KOPT-K1 (cell line): ENCODE results near the gene CABYR.

Experiments used
- H3K27ac ChIP-seq: fragments of 200-600 bp; sonication (generic); 2 replicates; pipeline ENCODE4 v1.5.1; 2016; ENCODE audit warnings: antibody characterized with exemption, mild to moderate bottlenecking, low read depth, low read length; ENCODE audit not compliant: poor library complexity, severe bottlenecking
- H3K36me3 ChIP-seq: fragments of 200-600 bp; sonication (generic); 2 replicates; pipeline ENCODE4 v1.5.1; 2017; ENCODE audit warnings: antibody characterized with exemption, mild to moderate bottlenecking, low read length, moderate library complexity; ENCODE audit not compliant: insufficient read depth
- H3K9me3 ChIP-seq: fragments of 200-600 bp; sonication (generic); 2 replicates; pipeline ENCODE4 v1.5.1; 2017; ENCODE audit warnings: antibody characterized with exemption, low read length, mild to moderate bottlenecking; ENCODE audit not compliant: insufficient read depth, poor library complexity, severe bottlenecking

The CABYR gene

DNA sequence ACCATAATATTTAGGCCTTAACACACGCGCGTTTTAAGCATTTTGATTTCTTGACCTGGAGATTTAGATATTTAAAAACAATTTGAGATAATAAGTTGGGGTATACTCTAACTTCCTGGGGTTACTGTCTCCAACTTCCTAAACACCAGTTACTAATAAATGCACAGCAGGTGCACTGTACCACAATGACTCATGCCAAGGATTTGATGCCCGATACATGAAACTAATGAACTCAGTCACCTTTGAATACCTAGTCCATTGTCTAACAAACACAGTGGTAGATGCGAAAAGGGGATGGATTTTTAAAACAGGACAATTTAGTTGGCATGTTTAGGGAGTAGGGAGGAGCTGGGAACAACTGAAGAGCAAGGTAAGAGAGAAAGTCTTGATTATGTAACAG lies 21.2 kb downstream of the CABYR start:
- no peaks in the 10 kb centered on the region for H3K36me3 ChIP-seq

DNA sequence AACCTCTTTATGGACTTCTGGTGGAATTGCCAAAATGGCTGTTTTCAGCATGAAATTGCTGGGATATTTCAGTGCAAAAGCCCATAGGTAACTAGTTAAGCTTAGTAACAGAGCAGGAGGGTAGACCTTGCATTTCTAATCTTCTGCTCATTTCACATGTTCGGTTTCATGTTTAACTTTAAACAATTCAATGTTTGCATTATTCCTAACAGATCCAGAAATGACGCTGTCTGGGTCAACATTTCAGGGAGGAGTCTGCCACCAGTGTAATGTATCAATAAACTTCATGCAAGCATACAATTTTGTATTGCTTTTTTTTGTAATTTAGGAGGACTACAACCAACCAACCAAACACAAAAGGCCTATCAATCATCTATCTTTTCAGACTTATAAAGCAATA lies 22.4 kb downstream of the CABYR start:
- H3K9me3 ChIP-seq = no peaks in the 10 kb centered on the region
- H3K27ac ChIP-seq = no peak overlapping the region
- no peaks in the 10 kb centered on the region for H3K36me3 ChIP-seq

More for the DNA sequence above, 21.2 kb downstream of the CABYR start:
- H3K9me3 ChIP-seq = no peaks in the 10 kb centered on the region
- no peak overlapping the region for H3K27ac ChIP-seq

DNA sequence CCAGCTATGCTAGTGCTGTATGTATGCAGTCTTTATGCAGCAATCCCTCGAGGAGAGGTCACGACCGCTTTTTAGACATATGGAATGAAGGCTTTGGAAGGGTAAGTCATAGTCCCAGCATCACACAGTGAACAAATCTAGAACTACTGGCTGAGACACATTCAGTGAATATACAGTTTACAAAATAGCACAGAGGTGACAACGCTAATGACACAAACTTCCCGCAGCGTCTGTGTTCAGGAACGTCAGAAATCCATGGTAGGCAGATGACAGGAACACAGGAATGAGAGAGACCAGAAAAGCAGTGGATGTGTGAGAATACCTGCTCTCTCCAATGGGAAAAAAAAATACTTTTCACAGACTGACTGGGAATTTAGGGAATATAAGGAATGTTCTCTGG lies 29.6 kb downstream of the CABYR start:
- H3K27ac ChIP-seq = no peak overlapping the region
- no peaks in the 10 kb centered on the region for H3K36me3 ChIP-seq
- no peaks in the 10 kb centered on the region for H3K9me3 ChIP-seq

DNA sequence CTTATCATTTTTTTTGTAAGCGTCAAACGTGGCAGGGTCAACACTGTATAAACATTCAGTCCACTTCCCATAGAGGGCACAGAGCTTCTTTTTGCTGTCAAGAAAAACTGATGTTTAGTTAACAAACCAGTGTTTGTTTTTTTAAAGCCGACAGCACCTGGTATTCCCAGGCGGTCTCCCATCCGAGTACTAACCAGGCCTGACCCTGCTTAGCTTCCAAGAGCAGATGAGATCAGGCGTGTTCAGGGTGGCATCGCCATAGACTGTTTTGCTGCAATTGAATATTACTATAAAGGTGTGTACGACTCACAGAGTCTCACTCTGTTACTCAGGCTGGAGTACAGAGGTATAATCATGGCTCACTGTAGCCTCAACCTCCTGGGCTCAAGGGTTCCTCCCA lies 31.5 kb downstream of the CABYR start:
- no peak overlapping the region for H3K27ac ChIP-seq
- H3K9me3 ChIP-seq = no peaks in the 10 kb centered on the region
- H3K36me3 ChIP-seq = no peaks in the 10 kb centered on the region

DNA sequence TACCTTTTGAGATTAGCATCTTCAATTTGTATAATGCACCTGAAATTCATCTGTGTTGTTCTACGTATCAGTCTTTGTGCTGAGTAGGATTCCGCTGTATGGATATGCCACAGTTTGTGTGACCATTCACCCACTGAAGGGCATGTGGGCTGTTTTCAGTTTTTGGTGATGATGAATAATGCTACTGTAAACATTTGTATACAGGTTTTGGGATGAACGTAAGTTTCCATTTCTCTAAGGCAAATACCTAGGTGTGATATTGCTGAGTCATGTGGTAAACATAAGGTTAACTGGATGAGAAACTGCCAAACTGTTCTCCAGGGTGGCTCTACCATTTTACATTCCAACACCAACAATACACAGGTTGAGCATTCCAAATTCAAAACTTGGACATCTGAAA lies 35.1 kb downstream of the CABYR start:
- Histone ChIP-seq H3K9me3 (no peaks in the 10 kb centered on the region), H3K36me3 (no peaks in the 10 kb centered on the region), H3K27ac (no peak overlapping the region)

DNA sequence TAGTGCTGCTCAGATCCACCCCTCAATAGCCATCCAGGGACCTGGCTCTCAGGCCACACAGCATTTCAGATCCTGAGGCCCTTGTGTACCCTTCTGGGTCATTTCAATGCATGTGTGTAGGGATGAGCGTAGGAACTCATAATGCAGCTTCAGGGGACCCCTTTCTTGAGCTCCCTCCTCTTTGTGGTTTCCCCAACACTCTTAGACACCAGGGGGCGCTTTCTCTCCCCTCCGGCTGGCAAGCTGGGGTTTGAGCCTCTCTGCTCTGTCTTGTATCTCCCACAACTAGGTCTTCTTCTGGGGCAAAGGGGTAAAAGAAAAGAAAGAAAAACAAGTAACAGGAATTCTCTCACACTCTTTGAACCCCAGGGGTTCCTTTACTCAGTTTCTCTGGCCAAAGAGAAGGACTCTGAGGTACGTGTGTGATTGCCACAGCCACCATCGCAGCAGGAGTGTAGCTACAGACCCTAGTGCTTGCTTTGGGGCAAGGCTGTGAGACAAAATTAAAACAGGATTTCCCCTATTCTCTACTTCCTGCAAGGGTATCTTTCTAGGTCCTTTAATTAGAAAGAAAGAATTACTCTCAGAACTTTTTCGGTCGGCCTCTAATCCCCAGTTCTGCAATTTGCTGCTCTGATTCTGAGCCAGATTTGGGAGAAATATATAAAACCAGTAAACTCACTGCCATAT lies 38.0 kb downstream of the CABYR start:
- no peaks in the 10 kb centered on the region for H3K36me3 ChIP-seq
- no peak overlapping the region for H3K27ac ChIP-seq
- no peaks in the 10 kb centered on the region for H3K9me3 ChIP-seq

DNA sequence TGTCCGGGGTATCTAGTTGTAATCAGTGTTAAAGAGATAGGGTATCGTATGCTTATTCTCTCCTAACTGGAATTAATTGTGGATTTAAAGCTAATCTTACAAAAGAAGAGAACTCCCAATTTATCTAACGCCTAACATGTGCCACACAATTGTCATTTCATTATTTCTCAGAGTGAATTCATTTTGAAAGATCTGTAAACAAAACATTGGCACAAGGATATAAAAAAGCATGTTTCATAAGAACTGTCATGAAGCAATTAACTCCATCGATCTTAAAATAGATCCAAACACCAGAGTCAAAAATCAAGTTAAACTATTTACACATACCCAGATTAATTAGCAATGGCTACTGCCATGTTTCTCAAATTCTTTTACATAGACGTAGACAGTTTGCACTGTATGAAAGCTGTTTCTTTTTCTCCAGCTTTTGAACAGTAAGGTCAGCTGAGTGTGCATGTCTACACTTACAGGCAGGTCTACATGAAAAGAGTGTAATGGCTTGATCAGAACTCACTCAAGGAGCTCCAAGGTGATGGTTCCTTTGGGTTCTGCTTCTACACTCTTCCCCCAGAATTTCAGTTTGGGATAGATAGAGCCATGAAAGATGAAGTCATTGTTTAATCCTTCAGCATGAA lies 38.8 kb downstream of the CABYR start:
- Histone ChIP-seq H3K36me3 (no peaks in the 10 kb centered on the region), H3K27ac (no peak overlapping the region), H3K9me3 (no peaks in the 10 kb centered on the region)

DNA sequence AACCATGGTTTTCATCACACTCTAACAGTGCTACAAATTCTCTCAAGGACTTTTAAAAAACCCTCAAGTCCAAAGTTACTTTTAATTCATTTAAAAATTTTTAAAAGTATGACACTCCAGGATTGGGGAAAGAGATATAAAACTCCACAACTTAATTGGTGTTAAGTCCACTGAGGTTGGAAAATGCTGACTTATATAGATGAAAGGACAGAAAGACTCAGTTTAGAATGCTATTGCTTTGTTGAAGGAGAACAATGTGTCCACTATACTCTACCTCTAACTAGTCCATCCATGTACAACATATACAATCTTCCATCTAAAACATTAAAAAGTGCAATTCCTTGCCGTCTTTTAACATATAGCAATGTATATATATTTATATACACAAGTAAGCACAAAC lies 41.2 kb downstream of the CABYR start:
- Histone ChIP-seq H3K36me3 (no peaks in the 10 kb centered on the region), H3K9me3 (no peaks in the 10 kb centered on the region), H3K27ac (no peak overlapping the region)

DNA sequence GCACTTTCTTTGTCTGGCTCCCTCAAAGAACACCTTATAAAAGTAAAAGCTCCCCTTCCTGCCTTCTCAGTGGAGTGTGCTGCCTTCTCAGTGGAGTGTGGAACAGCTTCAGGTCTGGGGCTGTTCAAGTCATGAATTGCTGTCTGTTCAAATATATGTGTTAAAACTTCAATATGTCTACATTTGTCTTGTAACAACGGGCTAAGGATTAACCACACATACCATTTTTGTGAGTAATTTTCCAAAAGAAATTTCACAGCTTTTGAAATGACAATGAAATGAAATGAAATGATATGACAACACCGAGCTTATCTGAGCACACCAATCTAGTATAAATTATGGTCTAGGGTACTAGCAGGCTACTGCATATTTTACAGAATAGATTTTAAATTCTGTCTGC lies 42.9 kb downstream of the CABYR start:
- H3K9me3 ChIP-seq = no peaks in the 10 kb centered on the region
- no peak overlapping the region for H3K27ac ChIP-seq
- no peaks in the 10 kb centered on the region for H3K36me3 ChIP-seq

DNA sequence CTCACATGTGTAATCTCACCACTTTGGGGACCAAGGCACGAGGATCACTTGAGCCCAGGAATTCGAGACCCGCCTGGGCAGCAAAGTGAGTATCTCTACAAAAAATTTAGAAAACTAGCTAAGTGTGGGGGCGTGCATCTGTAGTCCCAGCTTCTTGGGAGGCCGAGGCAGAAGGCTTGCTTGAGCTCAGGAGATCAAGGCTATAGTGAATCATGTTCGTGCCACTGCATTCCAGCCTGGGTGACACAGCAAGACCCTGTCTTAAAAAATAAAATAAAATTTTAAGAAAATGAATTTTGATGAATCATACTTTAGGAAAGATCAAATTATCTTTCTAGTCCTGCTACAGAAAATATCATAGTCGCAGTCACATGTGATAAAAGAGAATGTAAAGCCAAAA lies 46.9 kb downstream of the CABYR start:
- Histone ChIP-seq H3K9me3 (no peaks in the 10 kb centered on the region), H3K36me3 (no peaks in the 10 kb centered on the region), H3K27ac (no peak overlapping the region)

DNA sequence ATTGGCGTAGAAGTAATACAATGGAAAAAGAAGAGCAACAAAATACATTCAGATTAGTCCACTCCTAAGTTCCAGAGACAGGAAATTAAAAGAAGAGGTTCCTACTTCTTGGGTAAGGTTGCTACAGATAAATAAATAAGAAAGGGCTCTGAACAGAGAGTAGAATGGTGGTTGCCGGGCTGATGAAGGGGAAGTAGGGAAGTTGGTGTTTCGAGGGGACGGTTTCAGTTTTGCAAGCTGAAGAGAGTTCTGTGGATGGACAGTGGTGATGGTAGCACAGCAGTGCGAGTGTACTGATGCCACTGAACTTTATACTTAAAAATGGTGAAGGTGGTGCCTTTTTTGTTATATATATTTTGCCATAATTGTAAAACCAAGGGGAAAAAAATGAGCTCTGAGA lies 48.2 kb downstream of the CABYR start:
- H3K9me3 ChIP-seq = no peaks in the 10 kb centered on the region
- no peaks in the 10 kb centered on the region for H3K36me3 ChIP-seq
- no peak overlapping the region for H3K27ac ChIP-seq

DNA sequence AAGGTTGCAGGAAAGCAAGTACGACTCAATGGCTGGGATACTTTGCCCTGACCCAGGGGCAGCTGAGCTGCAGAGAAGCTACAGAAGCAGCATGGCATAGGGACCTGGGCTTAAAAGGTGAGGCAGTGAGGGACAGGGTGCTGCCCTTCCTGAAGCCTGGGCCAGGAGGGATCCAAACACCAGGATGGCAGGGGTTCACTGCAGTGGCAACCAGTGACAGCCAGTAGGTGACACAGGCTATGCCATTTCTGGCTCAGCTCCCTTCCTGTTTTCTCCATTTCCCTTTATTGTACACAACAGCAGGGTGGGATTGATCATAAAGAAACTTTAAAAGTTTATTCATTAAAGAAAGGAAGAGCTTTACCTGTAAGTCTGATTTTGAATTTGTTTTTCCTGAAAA lies 48.8 kb downstream of the CABYR start:
- Histone ChIP-seq H3K9me3 (no peaks in the 10 kb centered on the region), H3K27ac (no peak overlapping the region), H3K36me3 (no peaks in the 10 kb centered on the region)

DNA sequence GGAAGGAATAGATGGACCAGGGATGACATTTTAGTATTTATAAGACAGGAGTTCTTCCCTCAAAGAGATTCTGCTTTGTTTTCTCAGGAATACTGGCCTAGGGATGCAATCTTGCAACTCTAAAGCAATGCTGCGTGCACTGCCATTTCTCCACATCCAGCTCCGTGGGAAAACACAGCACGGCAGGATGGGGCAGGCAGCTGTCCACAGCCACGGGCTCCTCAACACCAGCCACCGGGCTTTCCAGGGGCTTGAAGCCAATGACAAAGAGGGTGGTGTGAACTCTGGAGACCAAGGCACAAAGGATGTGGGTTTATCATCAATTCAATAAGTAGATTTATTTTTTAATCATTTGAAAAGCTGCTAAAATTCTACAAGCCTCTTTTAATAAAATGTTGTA lies 49.3 kb downstream of the CABYR start:
- Histone ChIP-seq H3K36me3 (no peaks in the 10 kb centered on the region), H3K27ac (no peak overlapping the region), H3K9me3 (no peaks in the 10 kb centered on the region)

DNA sequence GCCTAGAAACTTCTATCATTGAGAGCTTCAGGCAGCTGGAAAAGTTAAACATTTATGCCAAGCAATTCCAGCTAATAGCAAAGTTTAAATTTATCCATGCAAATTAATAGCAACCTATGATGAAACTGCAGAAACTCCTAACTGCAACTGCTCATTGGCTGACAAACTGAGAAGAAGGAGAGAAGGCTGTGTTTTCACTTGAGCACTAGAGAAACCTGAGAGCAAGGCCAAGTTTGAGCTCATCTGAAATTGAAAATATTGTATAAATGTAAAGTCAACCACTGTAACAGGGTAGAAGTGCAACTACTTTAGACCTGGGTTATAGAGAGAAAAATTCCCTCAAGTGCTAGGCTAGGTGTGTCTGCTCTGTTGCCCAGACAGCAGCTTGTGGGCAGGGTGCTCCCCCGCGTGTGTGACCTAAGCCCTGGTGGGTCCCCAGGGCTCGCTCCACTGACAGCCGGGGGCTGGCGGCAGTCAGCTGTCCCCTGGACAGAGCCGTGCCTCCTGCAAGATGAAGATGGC lies 50.2 kb downstream of the CABYR start:
- H3K9me3 ChIP-seq = no peaks in the 10 kb centered on the region
- no peaks in the 10 kb centered on the region for H3K36me3 ChIP-seq
- no peak overlapping the region for H3K27ac ChIP-seq

DNA sequence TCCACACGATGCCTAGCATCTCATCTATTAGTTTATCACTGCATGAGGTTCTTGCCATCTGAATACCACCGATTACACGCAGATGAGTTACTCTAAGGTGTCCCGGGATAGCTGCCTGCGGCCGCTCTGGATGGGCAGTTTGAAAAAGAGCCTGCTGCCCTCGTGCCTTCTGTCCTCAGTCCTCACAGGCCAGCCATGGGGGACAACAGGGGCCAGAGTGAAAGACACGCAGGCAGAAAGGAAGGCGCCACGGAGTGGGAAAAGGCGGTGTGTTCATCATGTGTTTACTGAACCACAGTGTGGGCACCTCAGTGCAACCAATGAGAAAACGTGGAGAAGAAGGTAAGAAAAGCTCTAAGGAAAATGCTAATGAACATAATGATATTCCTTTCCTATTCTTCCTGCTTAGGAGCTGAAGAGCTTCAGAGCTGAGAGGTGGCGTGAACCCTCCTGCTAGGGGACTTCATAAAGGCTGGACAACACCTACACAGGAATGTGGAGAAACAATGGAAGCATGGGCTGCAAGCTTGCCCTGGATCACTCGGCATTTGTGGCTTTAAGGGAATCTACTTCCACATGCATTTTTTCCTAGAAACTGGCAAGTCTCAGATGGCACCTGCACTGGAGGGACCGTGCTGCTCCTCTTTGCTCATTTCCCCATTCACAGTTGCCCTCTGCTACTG lies 50.9 kb downstream of the CABYR start:
- H3K36me3 ChIP-seq = no peaks in the 10 kb centered on the region
- H3K27ac ChIP-seq = no peak overlapping the region
- no peaks in the 10 kb centered on the region for H3K9me3 ChIP-seq
